Activated CD4-positive, alpha-beta T cell treated with anti-CD3 and anti-CD28 coated beads, Interleukin-2, amount 50 U/mL, for 1 hour (primary cell): ENCODE data around the gene KLHL6.
"Not testable (repeated sequence)": the region's sequence is repeated elsewhere in the genome, so short reads cannot be mapped to it uniquely, and the experiment has no call there.

Experiments
- DNase-seq: peaks from one replicate; pipeline ENCODE4 v3.0.0-alpha.2; 2020

Gene KLHL6

GRCh38 chr3:183528758-183529157 lies 26.7 kb downstream of the KLHL6 start:
- not testable (repeated sequence) for DNase-seq

- DNase-seq = no peak
Measured at GRCh38 chr3:183527428-183528379, 27.8 kb downstream of the KLHL6 start.

DNA sequence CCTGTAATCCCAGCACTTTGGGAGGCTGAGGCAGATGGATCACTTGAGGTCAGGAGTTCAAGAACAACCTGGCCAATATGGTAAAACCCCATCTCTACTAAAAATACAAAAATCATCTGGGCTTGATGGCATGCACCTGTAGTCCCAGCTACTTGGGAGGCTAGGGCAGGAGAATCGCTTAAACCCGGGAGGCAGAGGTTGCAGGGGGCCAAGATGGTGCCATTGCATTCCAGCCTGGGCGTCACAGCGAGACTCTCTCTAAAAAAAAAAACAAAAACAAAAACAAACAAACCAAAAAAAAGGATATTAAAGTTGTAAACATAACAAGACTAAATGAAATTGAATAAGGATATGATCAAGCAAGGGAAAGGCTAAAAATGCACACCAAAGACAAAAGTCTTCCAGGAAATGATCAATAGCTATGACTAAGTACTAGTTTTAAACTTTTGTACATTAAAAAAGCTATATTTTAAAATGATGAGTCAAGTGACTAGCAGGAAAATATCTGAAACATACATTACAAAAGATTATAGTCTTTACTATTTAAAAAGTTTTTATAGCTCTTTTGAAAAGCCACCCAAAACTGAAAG lies 28.6 kb downstream of the KLHL6 start:
- DNase-seq = no peak

- DNase-seq = no peak
Measured at GRCh38 chr3:183524476-183524875, 31.0 kb downstream of the KLHL6 start.

- not testable (repeated sequence) for DNase-seq
Measured at GRCh38 chr3:183520741-183521556, 34.6 kb downstream of the KLHL6 start.

GRCh38 chr3:183520295-183520694 lies 35.2 kb downstream of the KLHL6 start:
- DNase-seq = not testable (repeated sequence)

- DNase-seq = no peak
Measured at GRCh38 chr3:183519891-183520290, 35.6 kb downstream of the KLHL6 start.

GRCh38 chr3:183518491-183519251 lies 36.8 kb downstream of the KLHL6 start:
- DNase-seq = no peak

- no peak for DNase-seq
Measured at GRCh38 chr3:183517607-183518006, 37.9 kb downstream of the KLHL6 start.

GRCh38 chr3:183515968-183516851 lies 39.3 kb downstream of the KLHL6 start:
- peak; percentile 51 for DNase-seq

DNA sequence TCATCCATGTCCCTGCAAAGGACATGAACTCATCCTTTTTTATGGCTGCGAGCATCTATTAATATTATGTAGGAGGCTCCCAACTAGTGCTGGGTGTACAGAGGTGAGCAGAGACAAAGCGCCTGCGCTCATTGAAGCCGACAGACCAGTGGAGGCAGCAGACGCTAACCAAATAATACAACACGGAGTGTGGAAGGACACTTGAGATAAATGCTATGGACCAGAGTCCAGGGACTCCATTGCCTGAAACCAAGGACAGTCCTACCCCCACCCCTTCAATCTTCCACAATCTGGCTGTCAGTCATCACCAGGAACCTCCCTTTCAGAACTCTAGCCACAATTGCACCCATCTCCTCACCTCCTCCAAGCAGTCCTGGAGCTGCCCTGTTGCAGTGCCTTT lies 41.5 kb downstream of the KLHL6 start:
- no peak for DNase-seq

GRCh38 chr3:183513046-183513706 lies 42.3 kb downstream of the KLHL6 start:
- DNase-seq = peak; percentile 48

- not testable (repeated sequence) for DNase-seq
Measured at GRCh38 chr3:183511286-183512131, 44.0 kb downstream of the KLHL6 start.

- DNase-seq = no peak
Measured at GRCh38 chr3:183508821-183509220, 46.7 kb downstream of the KLHL6 start.

GRCh38 chr3:183507551-183507950 lies 48.0 kb downstream of the KLHL6 start:
- DNase-seq = no peak

DNA sequence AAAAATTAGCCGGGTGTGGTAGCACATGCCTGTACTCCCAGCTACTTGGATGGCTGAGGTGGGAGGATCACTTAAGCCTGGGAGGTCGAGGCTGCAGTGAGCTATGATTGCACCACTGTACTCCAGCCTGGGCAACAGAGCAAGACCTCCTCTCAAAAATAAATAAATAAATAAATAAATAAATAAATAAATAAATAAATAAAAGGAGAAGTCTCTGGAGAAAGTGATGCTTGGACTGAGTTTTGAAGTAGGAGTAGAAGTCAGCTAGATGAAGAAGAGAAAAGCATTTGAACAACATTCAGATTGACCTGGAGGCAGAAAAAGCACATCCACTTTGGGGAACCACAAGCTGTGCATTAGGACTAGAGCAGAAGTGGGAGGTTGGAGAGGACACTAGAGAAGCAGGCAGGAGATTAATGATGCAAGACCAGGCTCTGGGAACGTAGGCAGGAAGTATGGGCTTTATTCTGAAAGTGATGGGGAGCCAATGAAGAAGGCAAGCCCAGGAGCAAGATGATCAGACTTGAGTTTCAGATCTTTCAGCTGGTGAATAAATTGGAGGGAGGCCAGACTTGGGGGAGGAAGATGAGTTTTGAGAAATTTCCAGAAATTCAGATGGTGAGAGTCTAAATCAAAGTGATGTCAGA lies 48.7 kb downstream of the KLHL6 start:
- no peak for DNase-seq

DNA sequence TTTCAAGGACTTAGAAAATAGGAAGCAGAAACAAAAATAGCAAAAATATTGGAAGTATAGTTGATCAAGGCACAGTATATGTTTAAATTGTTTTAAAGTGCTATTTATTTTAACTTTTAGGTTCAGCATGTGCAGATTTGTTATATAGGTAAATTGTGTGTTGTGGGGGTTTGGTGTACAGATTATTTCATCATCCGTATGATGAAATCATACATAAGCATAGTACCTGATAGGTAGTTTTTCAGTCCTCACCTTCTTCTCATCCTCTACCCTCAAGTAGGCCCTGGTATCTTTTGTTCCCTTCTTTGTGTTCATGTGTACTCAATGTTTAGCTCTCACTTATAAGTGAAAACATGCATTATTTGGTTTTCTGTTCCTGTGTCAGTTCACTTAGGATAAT lies 50.9 kb downstream of the KLHL6 start:
- no peak for DNase-seq

DNA sequence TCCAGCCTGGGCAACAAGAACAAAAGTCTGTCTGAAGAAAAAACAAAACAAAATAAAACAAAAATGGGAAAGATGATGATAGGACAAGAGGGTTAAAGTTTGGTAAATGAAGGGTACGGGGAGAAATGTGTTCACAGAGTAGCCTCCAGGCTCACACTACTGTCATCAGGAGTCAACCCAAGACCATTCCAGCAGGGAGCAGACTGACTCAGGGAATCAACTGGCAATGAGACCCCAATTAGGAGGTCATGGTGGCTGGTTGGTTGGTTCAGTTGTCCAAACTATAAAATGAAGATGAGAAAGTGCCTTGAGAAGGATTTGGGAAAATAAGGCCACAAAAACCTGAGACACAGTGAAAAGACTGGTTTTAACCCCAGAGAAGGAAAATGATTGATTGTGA lies 51.8 kb downstream of the KLHL6 start:
- DNase-seq = no peak
